Neural cell (in vitro differentiated cells): ENCODE measurements around the gene RRAGD. TPM values are rescaled to one million over a fixed set of nuclear protein-coding genes. Genes with fewer than 3 reads are reported as not detected.

ENCODE experiments used
- H2AFZ ChIP-seq: fragments of 200-600, 300-800 bp; sonication (generic), shearing (Covaris generic); 2 replicates; pipeline ENCODE4 v1.6.0; 2014; ENCODE audit warnings: low read depth, mild to moderate bottlenecking, antibody characterized with exemption, low read length, moderate library complexity
- H3F3A ChIP-seq: fragments of 200-600 bp; shearing (Covaris generic); 2 replicates; pipeline ENCODE4 v1.6.1; 2016; ENCODE audit warnings: mild to moderate bottlenecking, moderate library complexity, mixed read lengths, antibody characterized with exemption, low read length; ENCODE audit not compliant: insufficient read depth, poor library complexity, severe bottlenecking
- H3K27ac ChIP-seq: fragments of 200-600, 300-800 bp; sonication (generic), shearing (Covaris generic); 2 replicates; pipeline ENCODE4 v1.5.1; 2014; ENCODE audit warnings: mild to moderate bottlenecking, low read length, moderate library complexity
- H3K27me3 ChIP-seq: fragments of 300-800, 200-600 bp; sonication (generic), shearing (Covaris generic); 2 replicates; pipeline ENCODE4 v1.6.0; 2014; ENCODE audit warnings: mild to moderate bottlenecking, low read depth, low read length, moderate library complexity; ENCODE audit not compliant: insufficient read depth
- H3K36me3 ChIP-seq: fragments of 300-800, 200-600 bp; sonication (generic), shearing (Covaris generic); 2 replicates; pipeline ENCODE4 v1.5.1; 2014; ENCODE audit warnings: mild to moderate bottlenecking, antibody characterized with exemption, low read length, moderate library complexity; ENCODE audit not compliant: insufficient read depth
- H3K4me2 ChIP-seq: fragments of 300-800, 200-600 bp; sonication (generic), shearing (Covaris generic); 2 replicates; pipeline ENCODE4 v1.6.0; 2014; ENCODE audit warnings: mild to moderate bottlenecking, low read length
- H3K4me3 ChIP-seq: fragments of 300-800, 200-600 bp; sonication (generic), shearing (Covaris generic); 2 replicates; pipeline ENCODE4 v1.5.1; 2014; ENCODE audit warnings: mild to moderate bottlenecking, low read length, moderate library complexity
- H3K79me2 ChIP-seq: fragments of 200-600 bp; shearing (Covaris generic); replicated peaks from 2 replicates; pipeline ENCODE4 v1.6.0; 2014; ENCODE audit warnings: mild to moderate bottlenecking, low read length, moderate library complexity; ENCODE audit not compliant: insufficient read depth
- H3K9ac ChIP-seq: fragments of 300-800, 200-600 bp; sonication (generic), shearing (Covaris generic); 2 replicates; pipeline ENCODE4 v1.6.1; 2016; ENCODE audit warnings: mild to moderate bottlenecking, low read length, mixed read lengths
- H3K9me2 ChIP-seq: fragments of 200-600 bp; shearing (Covaris generic); 2 replicates; pipeline ENCODE4 v1.6.1; 2016; ENCODE audit warnings: mild to moderate bottlenecking, low read length, mixed read lengths; ENCODE audit not compliant: insufficient read depth
- H3K9me3 ChIP-seq: fragments of 200-600, 300-800 bp; sonication (generic), shearing (Covaris generic); 2 replicates; pipeline ENCODE4 v1.6.1; 2016; ENCODE audit warnings: mild to moderate bottlenecking, mixed run types, low read length, moderate library complexity, mixed read lengths
- H4K20me1 ChIP-seq: fragments of 200-600 bp; shearing (Covaris generic); 2 replicates; pipeline ENCODE4 v1.6.1; 2016; ENCODE audit warnings: mild to moderate bottlenecking, mixed run types; ENCODE audit not compliant: insufficient read depth
- CTCF ChIP-seq: fragments of 450-650 bp; IDR thresholded peaks from 2 replicates; pipeline ENCODE4 v1.5.1; 2014; ENCODE audit warnings: antibody characterized with exemption, mild to moderate bottlenecking, moderate library complexity; ENCODE audit not compliant: poor library complexity, severe bottlenecking
- EP300 ChIP-seq: fragments of 450-650 bp; conservative IDR thresholded peaks from 2 replicates; pipeline ENCODE4 v1.6.1; 2014; ENCODE audit warnings: antibody characterized with exemption, mild to moderate bottlenecking, moderate library complexity; ENCODE audit not compliant: poor library complexity, severe bottlenecking
- EZH2 ChIP-seq: fragments of 200-600, 300-800 bp; shearing (Covaris generic), sonication (generic); IDR thresholded peaks from 2 replicates; pipeline ENCODE4 v1.6.1; 2014; ENCODE audit warnings: antibody characterized with exemption, low read length, borderline replicate concordance, mild to moderate bottlenecking; ENCODE audit not compliant: insufficient read depth, poor library complexity, severe bottlenecking
- MXI1 ChIP-seq: fragments of 450-650 bp; conservative IDR thresholded peaks from 2 replicates; pipeline ENCODE4 v1.6.1; 2014; ENCODE audit warnings: antibody characterized with exemption, mild to moderate bottlenecking; ENCODE audit not compliant: poor library complexity, severe bottlenecking
- POLR2AphosphoS5 ChIP-seq: IDR thresholded peaks from 2 replicates; pipeline ENCODE4 v1.6.1; 2012
- RAD21 ChIP-seq: fragments of 450-650 bp; conservative IDR thresholded peaks from 2 replicates; pipeline ENCODE4 v1.6.1; 2014; ENCODE audit warnings: antibody characterized with exemption, mild to moderate bottlenecking, moderate library complexity
- REST ChIP-seq: IDR thresholded peaks from 2 replicates; pipeline ENCODE4 v1.6.1; 2012; ENCODE audit warnings: borderline replicate concordance
- SMC3 ChIP-seq: fragments of 450-650 bp; conservative IDR thresholded peaks from 2 replicates; pipeline ENCODE4 v1.6.1; 2014; ENCODE audit warnings: antibody characterized with exemption, mild to moderate bottlenecking, moderate library complexity; ENCODE audit not compliant: poor library complexity
- TAF1 ChIP-seq: IDR thresholded peaks from 2 replicates; pipeline ENCODE4 v1.6.1; 2012; ENCODE audit warnings: low read depth
- polyA plus RNA-seq: library from polyadenylated mRNA; depleted of rRNA; stranded (reverse); fragments of >200 nt; gene quantifications from 2 replicates; pipeline ENCODE4 v1.2.3, GENCODE V29; 2014

RRAGD gene
- polyA plus RNA-seq, 1 donor from 2014 or later, result 34.1 TPM

GRCh38 chr6:89348372-89348771, 63.7 kb downstream of the RRAGD start:
- no peak overlapping the region for H3K9ac ChIP-seq
- no peak for TF ChIP-seq REST
- TF ChIP-seq SMC3, result no peak
- TF ChIP-seq EZH2, result no peak
- TF ChIP-seq CTCF, result no peak
- TF ChIP-seq RAD21, result no peak
- no peak for TF ChIP-seq EP300
- TF ChIP-seq MXI1, result no peak
- no peak for TF ChIP-seq POLR2AphosphoS5
- no peak for TF ChIP-seq TAF1

GRCh38 chr6:89347825-89348224, 64.2 kb downstream of the RRAGD start:
- H3K27ac ChIP-seq, result no peak overlapping the region
- H3K4me3 ChIP-seq, result peak overlapping the region; percentile 23
- H3F3A ChIP-seq, result no peaks in the 10 kb centered on the region
- H3K79me2 ChIP-seq, result peaks cover 68% of the 10 kb centered on the region
- H2AFZ ChIP-seq, result no peak overlapping the region
- H3K9ac ChIP-seq, result no peak overlapping the region
- TF ChIP-seq SMC3, result no peak
- TF ChIP-seq CTCF, result no peak
- no peak for TF ChIP-seq POLR2AphosphoS5
- TF ChIP-seq MXI1, result no peak
- TF ChIP-seq RAD21, result no peak
- no peak for TF ChIP-seq EP300
- no peak for TF ChIP-seq REST
- TF ChIP-seq EZH2, result no peak
- TF ChIP-seq TAF1, result no peak
- no peaks in the 10 kb centered on the region for H3K36me3 ChIP-seq
- H3K4me2 ChIP-seq, result no peak overlapping the region
- H3K9me3 ChIP-seq, result no peaks in the 10 kb centered on the region
- H4K20me1 ChIP-seq, result no peaks in the 10 kb centered on the region
- H3K9me2 ChIP-seq, result no peaks in the 10 kb centered on the region
- no peaks in the 10 kb centered on the region for H3K27me3 ChIP-seq

More at GRCh38 chr6:89348372-89348771, 63.7 kb downstream of the RRAGD start:
- Histone ChIP-seq H3F3A (no peaks in the 10 kb centered on the region), H3K79me2 (peaks cover 73% of the 10 kb centered on the region), H2AFZ (no peak overlapping the region), H3K4me2 (no peak overlapping the region), H3K9me3 (no peaks in the 10 kb centered on the region), H3K4me3 (peak overlapping the region; percentile 23), H3K27me3 (no peaks in the 10 kb centered on the region), H3K36me3 (no peaks in the 10 kb centered on the region), H4K20me1 (no peaks in the 10 kb centered on the region), H3K9me2 (no peaks in the 10 kb centered on the region), H3K27ac (peak overlapping the region; percentile 7)
